H1 (cell line): ENCODE data around the gene TMED5.

Experiments used
- POLR2A ChIP-seq, 2 experiments: IDR thresholded peaks; 1 replicate in 1 of 2; 2 replicates in 1 of 2; pipeline ENCODE4 v1.6.1; 2011; ENCODE audit warnings: low read depth in 2 of 2, low read length in 2 of 2, mild to moderate bottlenecking in 2 of 2; ENCODE audit errors: control extremely low read depth in 1 of 2
- POLR2AphosphoS5 ChIP-seq: IDR thresholded peaks from 2 replicates; pipeline ENCODE4 v1.6.1; 2011; ENCODE audit warnings: low read depth, low read length

GRCh38 chr1:93106226-93106625 lies 74.0 kb downstream of the TMED5 start:
- TF ChIP-seq POLR2A (IDR thresholded peaks at IDR 0.05; ENCODE audit: control extremely low read depth in 1 of 2, low read depth in 2 of 2, low read length in 2 of 2) (no peak), POLR2AphosphoS5 (no peak)
